Endothelial cell of umbilical vein (primary cell): ENCODE data around the gene RNF217. TPM values are rescaled to one million over a fixed set of nuclear protein-coding genes. Genes with fewer than 3 reads are reported as not detected.

Source experiments
- BruUV-seq: library from RNA; stranded (reverse); fragments of 400-500 nt; replicated peaks from 2 replicates; lab custom pipeline; 2021; lab: Mats Ljungman, UMichigan
- CTCF ChIA-PET: fragments of 300-600, 350-600 bp; sonication (Branson Sonifier 250); formaldehyde crosslinking; loops from one replicate; lab custom pipeline; 2021; ENCODE audit warnings: antibody characterized with exemption, inconsistent platforms; lab: Charles Lee
- POLR2A ChIA-PET: fragments of 300-600, 350-600 bp; sonication (Branson Sonifier 250); formaldehyde crosslinking; loops from one replicate; lab custom pipeline; 2021; ENCODE audit warnings: antibody characterized with exemption, inconsistent platforms; lab: Charles Lee
- DNase-seq: peaks from one replicate; pipeline ENCODE4 v3.0.0-alpha.2; 2011; ENCODE audit warnings: low read depth, low spot score
- FAIRE-seq: peaks from 2 replicates; lab custom pipeline; 2011; peaks lifted over from hg19 to GRCh38; lab: Jason Lieb, UNC
- H2AFZ ChIP-seq: 2 replicates; pipeline ENCODE4 v1.6.0; 2012; ENCODE audit warnings: low read depth, low read length, control low read depth, inconsistent platforms
- H3K27ac ChIP-seq: 2 replicates; pipeline ENCODE4 v1.5.1; 2011; ENCODE audit warnings: low read depth, mild to moderate bottlenecking, control low read depth, low read length, moderate library complexity; ENCODE audit not compliant: insufficient read depth
- H3K27me3 ChIP-seq, 2 experiments: 2 replicates each; pipeline versions ENCODE4 v1.6.0 to v1.6.1; 2011; ENCODE audit warnings: low read length in 2 of 2, mixed read lengths in 1 of 2; ENCODE audit not compliant: control insufficient read depth in 2 of 2, insufficient read depth in 2 of 2
- H3K36me3 ChIP-seq, 2 experiments: 2 replicates in 1 of 2; 3 replicates in 1 of 2; pipeline ENCODE4 v1.5.1; 2011; ENCODE audit warnings: low read length in 2 of 2, mild to moderate bottlenecking in 1 of 2, moderate library complexity in 1 of 2; ENCODE audit not compliant: control insufficient read depth in 2 of 2, insufficient read depth in 2 of 2; ENCODE audit errors: extremely low read depth in 1 of 2
- H3K4me1 ChIP-seq: 3 replicates; pipeline ENCODE4 v1.5.1; 2011; ENCODE audit warnings: mild to moderate bottlenecking, low read length; ENCODE audit not compliant: control insufficient read depth, insufficient read depth; ENCODE audit errors: extremely low read depth
- H3K4me2 ChIP-seq: 2 replicates; pipeline ENCODE4 v1.6.1; 2011; ENCODE audit warnings: low read length, control low read depth, mixed read lengths; ENCODE audit not compliant: insufficient read depth
- H3K4me3 ChIP-seq, 3 experiments: fragments of 200-600 bp in 1 of 3; sonication (generic), shearing (Covaris generic) in 1 of 3; replicated peaks in 1 of 3; 2 replicates each; pipeline ENCODE4 v1.5.1; 2011 to 2016; ENCODE audit warnings: control low read depth in 3 of 3, low read length in 3 of 3, mild to moderate bottlenecking in 2 of 3, inconsistent platforms in 1 of 3, low read depth in 1 of 3, moderate library complexity in 1 of 3; ENCODE audit not compliant: insufficient read depth in 1 of 3
- H3K79me2 ChIP-seq: 2 replicates; pipeline ENCODE4 v1.6.0; 2012; ENCODE audit warnings: low read length, inconsistent platforms; ENCODE audit not compliant: control insufficient read depth, insufficient read depth
- H3K9ac ChIP-seq: replicated peaks from 2 replicates; pipeline ENCODE3; 2011; ENCODE audit warnings: low read length, control low read depth; ENCODE audit not compliant: insufficient read depth; ENCODE audit errors: extremely low read depth
- H3K9me1 ChIP-seq: replicated peaks from 3 replicates; pipeline ENCODE4 v1.6.0; 2011; ENCODE audit warnings: mild to moderate bottlenecking, low read length; ENCODE audit not compliant: control insufficient read depth, insufficient read depth; ENCODE audit errors: extremely low read depth
- H3K9me3 ChIP-seq: replicated peaks from 2 replicates; pipeline ENCODE4 v1.5.1; 2012; ENCODE audit warnings: low read length, inconsistent platforms; ENCODE audit not compliant: control insufficient read depth, insufficient read depth
- H4K20me1 ChIP-seq: replicated peaks from 2 replicates; pipeline ENCODE3; 2011; ENCODE audit warnings: mild to moderate bottlenecking, low read length; ENCODE audit not compliant: control insufficient read depth, insufficient read depth; ENCODE audit errors: extremely low read depth
- EZH2 ChIP-seq: IDR thresholded peaks from 2 replicates; pipeline ENCODE4 v1.6.1; 2012; ENCODE audit warnings: borderline replicate concordance, low read depth, mild to moderate bottlenecking, moderate library complexity, low read length, inconsistent platforms; ENCODE audit not compliant: severe bottlenecking
- FOS ChIP-seq: IDR thresholded peaks from 2 replicates; pipeline ENCODE4 v1.6.1; 2011; ENCODE audit warnings: mild to moderate bottlenecking, low read length, moderate library complexity, borderline replicate concordance; ENCODE audit not compliant: insufficient read depth
- GATA2 ChIP-seq: IDR thresholded peaks from 2 replicates; pipeline ENCODE4 v1.7.0; 2011; ENCODE audit warnings: low read depth, mild to moderate bottlenecking, moderate library complexity, mixed read lengths, low read length; ENCODE audit not compliant: insufficient read length, insufficient read depth
- JUN ChIP-seq: IDR thresholded peaks from 2 replicates; pipeline ENCODE4 v1.6.1; 2011; ENCODE audit warnings: borderline replicate concordance, low read depth; ENCODE audit not compliant: insufficient read length, insufficient read depth
- MYC ChIP-seq: IDR thresholded peaks from one replicate; pipeline ENCODE4 v1.6.1; 2011; ENCODE audit warnings: mild to moderate bottlenecking, low read depth, low read length
- POLR2A ChIP-seq: IDR thresholded peaks from 2 replicates; pipeline ENCODE4 v1.6.1; 2012; ENCODE audit warnings: low read depth, mild to moderate bottlenecking, control low read depth, low read length
- POLR2AphosphoS5 ChIP-seq: IDR thresholded peaks from 2 replicates; pipeline ENCODE4 v1.6.1; 2012; ENCODE audit warnings: low read depth, mild to moderate bottlenecking, control low read depth, low read length, moderate library complexity; ENCODE audit not compliant: insufficient read depth
- dilution Hi-C: fragments of 300-500 bp; cut with MboI; formaldehyde crosslinking; loops from one replicate; pipeline ENCODE4 v1.15.0; 2019; ENCODE audit warnings: low sequenced_read_pairs; ENCODE audit not compliant: extremely low pct_ligation_motif_present
- intact Hi-C: fragments of 100-400 bp; cut with micrococcal nuclease; formaldehyde crosslinking; loops from one replicate; pipeline ENCODE4 v1.10.0; 2022
- polyA plus RNA-seq, 4 experiments: library from polyadenylated mRNA; depleted of rRNA in 3 of 4; stranded (reverse) in 3 of 4; unstranded in 1 of 4; fragments of >200 nt; gene quantifications; 2 replicates each; pipeline versions ENCODE4 v1.2.1 to v1.2.3, GENCODE V29; 2011 to 2012; ENCODE audit warnings: missing spikeins in 1 of 4
- total RNA-seq: library from RNA; stranded (reverse); gene quantifications from 2 replicates; pipeline ENCODE4 v1.2.3, GENCODE V29; 2021
- TF ChIP-seq, protein P1 (sequence below): IDR thresholded peaks from 2 replicates; pipeline ENCODE4 v1.6.1; 2011; ENCODE audit not compliant: insufficient read depth, insufficient read length
- TF ChIP-seq, protein P2 (sequence below), 2 donors: IDR thresholded peaks; 1 replicate in 1 of 2; 2 replicates in 1 of 2; pipeline ENCODE4 v1.5.1; 2011; ENCODE audit warnings: low read length in 2 of 2, mild to moderate bottlenecking in 2 of 2, moderate library complexity in 2 of 2, control low read depth in 1 of 2, inconsistent platforms in 1 of 2, low read depth in 1 of 2; ENCODE audit not compliant: insufficient read depth in 1 of 2; ENCODE audit errors: extremely low read depth in 1 of 2

The RNF217 gene
- total and polyA plus RNA-seq, 2 donors (not counting 3 experiments of a cell fraction or from before 2014, with no cell fraction given): 8.8 to 32.5 TPM

DNA sequence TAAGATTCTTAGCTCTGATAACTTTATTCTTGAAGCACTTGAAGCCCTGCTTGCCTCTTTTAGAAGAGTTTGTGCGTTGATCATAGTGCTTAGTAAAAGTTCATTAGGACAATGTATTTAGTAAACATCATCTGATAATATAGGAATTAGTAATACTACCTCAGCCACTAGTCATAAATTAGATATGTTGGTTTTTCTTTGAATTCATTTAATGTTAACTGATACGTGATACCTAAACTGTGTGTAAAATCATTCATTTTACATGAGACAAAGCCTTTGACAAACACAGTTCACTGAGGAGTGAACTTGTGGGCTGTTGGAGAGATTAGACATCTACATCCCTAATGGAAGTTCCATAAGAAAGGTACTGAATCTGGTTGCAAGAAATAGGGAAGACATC, 91.6 kb downstream of the RNF217 start:
- Histone ChIP-seq H3K4me3 (no peak overlapping the region), H2AFZ (no peak overlapping the region), H4K20me1 (no peaks in the 10 kb centered on the region), H3K4me2 (no peak overlapping the region), H3K9ac (no peak overlapping the region), H3K9me3 (no peaks in the 10 kb centered on the region), H3K27me3 (no peaks in the 10 kb centered on the region), H3K79me2 (no peaks in the 10 kb centered on the region), H3K9me1 (no peaks in the 10 kb centered on the region), H3K4me1 (no peaks in the 10 kb centered on the region), H3K36me3 (no peaks in the 10 kb centered on the region), H3K27ac (no peak overlapping the region)
- FAIRE-seq: no peak
- intact Hi-C loops: no loop called here
- POLR2A ChIA-PET: no interaction called here
- DNase-seq: no peak
- CTCF ChIA-PET: no interaction called here
- TF ChIP-seq, protein P1, sequence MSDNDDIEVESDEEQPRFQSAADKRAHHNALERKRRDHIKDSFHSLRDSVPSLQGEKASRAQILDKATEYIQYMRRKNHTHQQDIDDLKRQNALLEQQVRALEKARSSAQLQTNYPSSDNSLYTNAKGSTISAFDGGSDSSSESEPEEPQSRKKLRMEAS: no peak
- no peak for TF ChIP-seq JUN
- TF ChIP-seq POLR2AphosphoS5: no peak
- no peak for TF ChIP-seq GATA2
- no peak for TF ChIP-seq POLR2A
- no peak for TF ChIP-seq EZH2
- TF ChIP-seq FOS: no peak
- no peak for TF ChIP-seq MYC
- TF ChIP-seq, protein P2, sequence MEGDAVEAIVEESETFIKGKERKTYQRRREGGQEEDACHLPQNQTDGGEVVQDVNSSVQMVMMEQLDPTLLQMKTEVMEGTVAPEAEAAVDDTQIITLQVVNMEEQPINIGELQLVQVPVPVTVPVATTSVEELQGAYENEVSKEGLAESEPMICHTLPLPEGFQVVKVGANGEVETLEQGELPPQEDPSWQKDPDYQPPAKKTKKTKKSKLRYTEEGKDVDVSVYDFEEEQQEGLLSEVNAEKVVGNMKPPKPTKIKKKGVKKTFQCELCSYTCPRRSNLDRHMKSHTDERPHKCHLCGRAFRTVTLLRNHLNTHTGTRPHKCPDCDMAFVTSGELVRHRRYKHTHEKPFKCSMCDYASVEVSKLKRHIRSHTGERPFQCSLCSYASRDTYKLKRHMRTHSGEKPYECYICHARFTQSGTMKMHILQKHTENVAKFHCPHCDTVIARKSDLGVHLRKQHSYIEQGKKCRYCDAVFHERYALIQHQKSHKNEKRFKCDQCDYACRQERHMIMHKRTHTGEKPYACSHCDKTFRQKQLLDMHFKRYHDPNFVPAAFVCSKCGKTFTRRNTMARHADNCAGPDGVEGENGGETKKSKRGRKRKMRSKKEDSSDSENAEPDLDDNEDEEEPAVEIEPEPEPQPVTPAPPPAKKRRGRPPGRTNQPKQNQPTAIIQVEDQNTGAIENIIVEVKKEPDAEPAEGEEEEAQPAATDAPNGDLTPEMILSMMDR (IDR thresholded peaks at IDR 0.05; ENCODE audit: extremely low read depth in 1 of 2, insufficient read depth in 1 of 2, low read depth in 1 of 2, low read length in 2 of 2): no peak
- BruUV-seq: no TSS peak
- dilution Hi-C loops: no loop called here
